Ishikawa (cell line): ENCODE results near the gene WDTC1.

ENCODE experiments used
- CEBPB ChIP-seq: IDR thresholded peaks from 2 replicates; pipeline ENCODE4 v1.6.1; 2012
- CREB1 ChIP-seq: IDR thresholded peaks from 2 replicates; pipeline ENCODE4 v1.6.1; 2012; ENCODE audit warnings: low read depth
- EGR1 ChIP-seq: IDR thresholded peaks from 2 replicates; pipeline ENCODE4 v1.6.1; 2012
- EP300 ChIP-seq: IDR thresholded peaks from 2 replicates; pipeline ENCODE4 v1.6.1; 2012; ENCODE audit warnings: borderline replicate concordance
- FOXM1 ChIP-seq: IDR thresholded peaks from 2 replicates; pipeline ENCODE4 v1.6.1; 2012; ENCODE audit warnings: low read depth, borderline replicate concordance
- MAX ChIP-seq: IDR thresholded peaks from 2 replicates; pipeline ENCODE4 v1.6.1; 2012
- NFIC ChIP-seq: IDR thresholded peaks from 2 replicates; pipeline ENCODE4 v1.6.1; 2012
- RAD21 ChIP-seq: IDR thresholded peaks from 2 replicates; pipeline ENCODE4 v1.6.1; 2012; ENCODE audit warnings: low read depth
- TAF1 ChIP-seq: IDR thresholded peaks from 2 replicates; pipeline ENCODE4 v1.6.1; 2012; ENCODE audit warnings: low read depth, mild to moderate bottlenecking
- TCF12 ChIP-seq: IDR thresholded peaks from 2 replicates; pipeline ENCODE4 v1.6.1; 2012; ENCODE audit warnings: low read depth
- TEAD4 ChIP-seq: IDR thresholded peaks from 2 replicates; pipeline ENCODE4 v1.6.1; 2012
- YY1 ChIP-seq: IDR thresholded peaks from 2 replicates; pipeline ENCODE4 v1.6.1; 2012; ENCODE audit warnings: low read depth
- ZBTB7A ChIP-seq: IDR thresholded peaks from 2 replicates; pipeline ENCODE4 v1.6.1; 2012; ENCODE audit warnings: low read depth
- TF ChIP-seq, protein P1 (sequence below): IDR thresholded peaks from 2 replicates; pipeline ENCODE4 v1.6.1; 2012; ENCODE audit warnings: low read depth, mild to moderate bottlenecking
- TF ChIP-seq, protein P2 (sequence below): IDR thresholded peaks from 2 replicates; pipeline ENCODE4 v1.6.1; 2012

Gene WDTC1

DNA sequence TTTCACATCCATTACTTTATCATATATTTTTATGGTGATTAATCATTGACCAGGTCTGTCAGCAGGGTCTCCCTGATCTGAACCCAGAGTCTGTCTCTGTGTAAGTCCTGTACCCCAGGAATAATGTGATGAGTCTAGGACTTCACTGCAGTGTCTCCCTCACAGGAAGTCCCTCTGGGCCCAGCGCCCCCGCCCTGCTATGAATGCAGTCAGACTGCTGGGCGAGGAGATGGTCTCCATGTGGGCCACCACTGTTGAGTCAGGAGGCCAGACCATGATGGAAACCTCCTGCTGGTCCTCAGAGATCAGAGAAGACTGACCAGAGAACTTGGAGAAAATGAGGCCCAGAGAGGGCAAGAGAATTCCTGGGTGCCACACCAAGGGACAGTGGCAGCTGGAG, 97.0 kb downstream of the WDTC1 start:
- TF ChIP-seq, protein P1, sequence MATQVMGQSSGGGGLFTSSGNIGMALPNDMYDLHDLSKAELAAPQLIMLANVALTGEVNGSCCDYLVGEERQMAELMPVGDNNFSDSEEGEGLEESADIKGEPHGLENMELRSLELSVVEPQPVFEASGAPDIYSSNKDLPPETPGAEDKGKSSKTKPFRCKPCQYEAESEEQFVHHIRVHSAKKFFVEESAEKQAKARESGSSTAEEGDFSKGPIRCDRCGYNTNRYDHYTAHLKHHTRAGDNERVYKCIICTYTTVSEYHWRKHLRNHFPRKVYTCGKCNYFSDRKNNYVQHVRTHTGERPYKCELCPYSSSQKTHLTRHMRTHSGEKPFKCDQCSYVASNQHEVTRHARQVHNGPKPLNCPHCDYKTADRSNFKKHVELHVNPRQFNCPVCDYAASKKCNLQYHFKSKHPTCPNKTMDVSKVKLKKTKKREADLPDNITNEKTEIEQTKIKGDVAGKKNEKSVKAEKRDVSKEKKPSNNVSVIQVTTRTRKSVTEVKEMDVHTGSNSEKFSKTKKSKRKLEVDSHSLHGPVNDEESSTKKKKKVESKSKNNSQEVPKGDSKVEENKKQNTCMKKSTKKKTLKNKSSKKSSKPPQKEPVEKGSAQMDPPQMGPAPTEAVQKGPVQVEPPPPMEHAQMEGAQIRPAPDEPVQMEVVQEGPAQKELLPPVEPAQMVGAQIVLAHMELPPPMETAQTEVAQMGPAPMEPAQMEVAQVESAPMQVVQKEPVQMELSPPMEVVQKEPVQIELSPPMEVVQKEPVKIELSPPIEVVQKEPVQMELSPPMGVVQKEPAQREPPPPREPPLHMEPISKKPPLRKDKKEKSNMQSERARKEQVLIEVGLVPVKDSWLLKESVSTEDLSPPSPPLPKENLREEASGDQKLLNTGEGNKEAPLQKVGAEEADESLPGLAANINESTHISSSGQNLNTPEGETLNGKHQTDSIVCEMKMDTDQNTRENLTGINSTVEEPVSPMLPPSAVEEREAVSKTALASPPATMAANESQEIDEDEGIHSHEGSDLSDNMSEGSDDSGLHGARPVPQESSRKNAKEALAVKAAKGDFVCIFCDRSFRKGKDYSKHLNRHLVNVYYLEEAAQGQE, result no peak
- TF ChIP-seq TAF1 (no peak), NFIC (no peak), RAD21 (no peak), TCF12 (no peak), YY1 (no peak), FOXM1 (no peak), ZBTB7A (no peak), CREB1 (no peak), TEAD4 (no peak)

- TF ChIP-seq, protein P1, result no peak
- TF ChIP-seq EP300, result no peak
- no peak for TF ChIP-seq EGR1
- no peak for TF ChIP-seq TAF1
- TF ChIP-seq RAD21, result no peak
These were observed 97.5 kb downstream of the WDTC1 start for GRCh38 chr1:27331922-27332321.

DNA sequence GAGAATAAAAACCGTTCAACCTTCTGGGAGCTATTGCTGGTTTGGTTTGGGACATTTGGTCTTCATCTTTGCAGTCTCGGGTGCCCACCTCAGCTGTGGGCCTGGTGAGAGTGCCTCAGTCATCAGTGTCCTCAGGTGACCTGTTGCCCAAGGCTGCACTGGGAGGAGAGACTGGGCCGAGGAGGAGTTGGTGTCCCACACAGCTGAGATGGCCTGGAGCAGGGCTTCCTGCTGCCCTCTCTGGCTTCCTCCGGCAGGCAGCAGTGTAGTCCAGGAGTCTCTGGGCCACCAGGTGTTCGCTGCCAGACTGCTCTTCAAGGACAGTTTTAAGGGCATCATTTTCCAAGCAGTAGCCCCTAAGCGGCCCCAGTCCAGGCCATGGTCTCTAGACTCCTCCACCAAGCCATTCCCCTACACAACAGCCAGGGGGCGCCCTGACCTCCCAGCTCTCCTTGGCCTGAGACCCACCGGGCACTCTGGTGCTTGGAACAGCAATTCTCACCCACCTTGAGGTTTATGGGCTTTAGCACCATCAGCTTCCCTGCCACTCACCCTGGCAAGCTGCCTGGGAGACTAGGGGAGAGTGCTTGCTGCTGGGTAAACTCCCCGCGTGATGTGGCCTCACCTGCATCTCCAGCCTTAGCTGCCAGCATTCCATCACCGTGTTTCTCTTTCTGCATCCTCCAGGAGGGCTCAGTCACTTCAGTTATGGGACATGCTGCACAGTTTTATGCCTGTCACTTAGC, 98.3 kb downstream of the WDTC1 start:
- TF ChIP-seq RAD21, result peak; percentile 60
- TF ChIP-seq, protein P1, result no peak

DNA sequence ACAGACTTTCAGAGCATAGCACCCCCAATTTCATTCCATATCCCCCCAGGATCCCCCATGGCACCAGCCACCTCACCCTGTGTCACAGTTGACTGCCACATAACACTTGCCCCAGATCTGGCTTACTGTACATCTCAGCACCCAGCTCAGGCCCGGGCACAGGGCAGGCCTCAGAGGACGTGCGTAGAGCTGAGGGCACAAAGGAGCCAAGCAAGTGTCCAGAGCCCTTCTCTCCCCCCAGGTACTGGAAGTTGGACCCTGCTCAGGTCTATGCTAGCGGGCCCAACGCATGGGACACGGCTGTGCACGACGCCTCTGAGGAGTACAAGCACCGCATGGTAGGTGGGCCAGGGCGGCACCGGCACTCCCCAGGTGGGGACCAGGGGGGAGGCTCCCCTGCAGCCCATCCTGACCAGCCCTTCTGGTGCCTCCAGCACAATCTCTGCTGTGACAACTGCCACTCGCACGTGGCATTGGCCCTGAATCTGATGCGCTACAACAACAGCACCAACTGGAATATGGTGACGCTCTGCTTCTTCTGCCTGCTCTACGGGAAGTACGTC, 99.4 kb downstream of the WDTC1 start:
- TF ChIP-seq YY1, result no peak
- TF ChIP-seq EGR1, result no peak
- no peak for TF ChIP-seq TCF12
- TF ChIP-seq TAF1, result no peak
- no peak for TF ChIP-seq NFIC
- no peak for TF ChIP-seq MAX
- TF ChIP-seq TEAD4, result no peak
- TF ChIP-seq CREB1, result no peak
- TF ChIP-seq, protein P1, result no peak
- TF ChIP-seq, protein P2, sequence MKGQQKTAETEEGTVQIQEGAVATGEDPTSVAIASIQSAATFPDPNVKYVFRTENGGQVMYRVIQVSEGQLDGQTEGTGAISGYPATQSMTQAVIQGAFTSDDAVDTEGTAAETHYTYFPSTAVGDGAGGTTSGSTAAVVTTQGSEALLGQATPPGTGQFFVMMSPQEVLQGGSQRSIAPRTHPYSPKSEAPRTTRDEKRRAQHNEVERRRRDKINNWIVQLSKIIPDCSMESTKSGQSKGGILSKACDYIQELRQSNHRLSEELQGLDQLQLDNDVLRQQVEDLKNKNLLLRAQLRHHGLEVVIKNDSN, result no peak
- no peak for TF ChIP-seq CEBPB
- no peak for TF ChIP-seq EP300
- TF ChIP-seq RAD21, result no peak
- no peak for TF ChIP-seq FOXM1
- TF ChIP-seq ZBTB7A, result no peak
